HG02623 (cell line): Measurements from ENCODE around the gene ZNF622.
"Not testable (repeated sequence)": the region's sequence is repeated elsewhere in the genome, so short reads cannot be mapped to it uniquely, and the experiment has no call there.

Experiments used
- ATAC-seq: cut with Tn5 transposase; IDR thresholded peaks from one replicate; pipeline ENCODE4 v1.9.1; 2021; ENCODE audit warnings: moderate library complexity; ENCODE audit not compliant: unreplicated experiment

The ZNF622 gene

GRCh38 chr5:16480821-16481538 is 15.4 kb upstream of the ZNF622 start:
- ATAC-seq: no peak

- no peak for ATAC-seq
Observed at GRCh38 chr5:16480144-16480543, 14.5 kb upstream of the ZNF622 start.

DNA sequence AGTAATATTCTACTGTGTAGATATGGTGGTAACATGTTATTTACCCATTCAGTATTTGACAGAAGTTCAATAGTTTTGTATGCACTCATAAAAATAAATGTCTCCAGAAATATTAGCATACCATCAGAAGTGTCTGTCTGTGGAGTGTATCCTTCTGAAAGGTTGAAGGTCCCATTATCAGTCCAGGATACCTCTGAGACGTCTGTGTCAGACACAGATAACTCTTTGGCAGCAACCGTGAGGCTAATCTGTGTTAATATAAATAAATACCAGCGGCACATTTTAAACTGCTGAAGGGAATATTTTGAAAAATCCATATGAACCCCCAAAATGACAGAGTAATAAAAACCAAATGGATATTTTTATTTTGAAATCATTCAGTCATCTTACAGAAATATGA is 11.9 kb upstream of the ZNF622 start:
- ATAC-seq: no peak

DNA sequence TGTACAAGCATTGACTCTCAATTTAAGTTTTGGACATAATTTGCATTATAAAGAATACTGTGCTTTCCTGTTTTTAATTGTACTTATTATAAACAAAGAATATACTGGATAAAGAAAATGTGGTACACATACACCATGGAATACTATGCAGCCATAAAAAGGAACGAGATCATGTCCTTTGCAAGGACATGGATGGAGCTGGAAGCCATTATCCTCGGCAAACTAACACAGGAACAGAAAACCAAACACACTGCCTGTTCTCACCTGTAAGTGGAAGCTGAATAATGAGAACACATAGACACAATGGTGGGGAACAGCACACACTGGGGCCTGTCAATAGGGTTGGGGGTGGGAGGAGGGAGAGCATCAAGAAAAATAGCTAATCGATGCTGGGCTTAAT is 10.8 kb upstream of the ZNF622 start:
- not testable (repeated sequence) for ATAC-seq

- no peak for ATAC-seq
Observed at GRCh38 chr5:16471387-16471786, 5.8 kb upstream of the ZNF622 start.

DNA sequence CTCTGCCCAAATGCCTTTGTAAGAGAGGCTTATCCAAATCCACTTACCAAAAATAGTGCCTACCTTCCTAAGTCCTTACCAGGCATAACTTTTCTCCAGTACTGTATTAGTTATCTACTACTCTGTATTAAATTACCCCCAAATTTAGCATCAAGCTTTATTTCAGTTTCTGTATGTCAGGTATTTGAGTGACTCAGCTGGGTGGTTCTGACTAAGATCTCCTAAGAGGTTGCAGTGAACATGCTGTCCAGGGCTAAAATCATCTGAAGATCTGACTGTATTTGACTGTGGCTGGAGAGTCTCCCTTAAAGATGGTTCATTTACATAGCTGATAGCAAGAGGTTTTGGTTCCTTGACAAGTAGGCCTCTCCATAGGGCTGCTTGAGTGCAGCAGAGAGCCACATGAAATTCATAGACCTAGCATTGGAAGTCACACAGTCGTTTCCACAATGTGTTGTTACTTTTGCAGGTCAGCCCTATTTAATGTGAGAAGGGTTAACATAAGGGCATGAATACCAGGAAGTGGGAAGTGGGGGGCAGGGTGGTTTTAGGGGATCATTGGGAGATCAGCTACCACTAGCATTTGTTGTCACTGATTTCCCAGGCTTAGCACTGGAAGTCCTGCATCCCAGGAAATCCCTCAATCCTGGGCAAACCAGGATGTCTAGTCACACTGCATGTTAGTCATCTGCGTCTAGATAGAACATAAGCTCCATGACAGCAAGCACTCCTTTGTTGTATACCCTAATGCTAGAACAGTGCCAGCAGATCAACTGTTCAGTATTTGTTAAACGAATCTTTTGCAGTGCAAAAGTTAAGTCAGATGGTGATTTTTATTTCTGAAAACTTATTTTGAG is 2.0 kb upstream of the ZNF622 start:
- peak; percentile 74 for ATAC-seq

DNA sequence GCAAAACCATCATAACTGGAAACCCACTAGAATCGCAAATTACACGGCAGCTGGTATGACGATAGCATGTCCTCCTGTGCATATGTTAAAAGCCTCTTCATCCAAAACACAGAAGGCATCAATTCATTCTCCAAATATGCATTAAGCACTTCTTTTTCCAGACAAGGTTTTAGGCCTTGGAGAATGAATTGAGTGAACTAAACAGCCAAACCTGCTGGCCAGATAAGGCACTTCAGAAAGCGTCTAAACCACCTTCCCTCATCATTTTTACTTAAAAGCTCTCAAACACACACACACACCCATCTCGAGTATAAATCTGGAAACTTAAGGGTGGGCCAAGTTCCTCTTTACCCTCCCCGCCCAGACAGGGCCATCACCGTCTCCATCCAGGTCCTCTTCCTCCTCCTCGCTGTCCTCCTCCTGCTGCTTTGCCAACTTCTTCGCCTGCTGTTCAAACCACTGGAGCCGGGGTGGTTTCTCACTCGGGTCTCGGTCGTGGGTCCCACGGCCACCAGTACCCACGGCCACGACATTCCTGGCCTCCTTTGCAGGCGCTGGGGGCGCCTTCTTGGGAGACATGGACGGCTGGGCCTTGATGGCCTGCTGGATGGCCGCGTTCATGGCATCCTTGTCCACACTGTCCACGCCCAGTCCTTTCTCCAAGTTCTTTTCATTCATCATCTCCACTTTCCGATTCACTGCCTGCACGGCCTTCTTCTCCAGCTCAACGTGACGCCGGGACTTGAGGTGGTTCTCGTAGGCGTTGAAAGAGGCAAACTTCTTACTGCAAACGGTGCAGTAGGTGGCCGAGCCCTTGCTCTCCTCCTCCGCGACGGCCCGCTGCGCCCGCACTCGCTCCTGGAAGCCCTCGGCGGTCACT is 696 bp downstream of the ZNF622 start:
- ATAC-seq: no peak

- no peak for ATAC-seq
Observed at GRCh38 chr5:16464231-16464630, 1.4 kb downstream of the ZNF622 start.

GRCh38 chr5:16461782-16462181 is 3.8 kb downstream of the ZNF622 start:
- no peak for ATAC-seq

GRCh38 chr5:16461026-16461425 is 4.6 kb downstream of the ZNF622 start:
- no peak for ATAC-seq

GRCh38 chr5:16459451-16459850 is 6.1 kb downstream of the ZNF622 start:
- ATAC-seq: no peak

- no peak for ATAC-seq
Observed at GRCh38 chr5:16457853-16458252, 7.7 kb downstream of the ZNF622 start.

DNA sequence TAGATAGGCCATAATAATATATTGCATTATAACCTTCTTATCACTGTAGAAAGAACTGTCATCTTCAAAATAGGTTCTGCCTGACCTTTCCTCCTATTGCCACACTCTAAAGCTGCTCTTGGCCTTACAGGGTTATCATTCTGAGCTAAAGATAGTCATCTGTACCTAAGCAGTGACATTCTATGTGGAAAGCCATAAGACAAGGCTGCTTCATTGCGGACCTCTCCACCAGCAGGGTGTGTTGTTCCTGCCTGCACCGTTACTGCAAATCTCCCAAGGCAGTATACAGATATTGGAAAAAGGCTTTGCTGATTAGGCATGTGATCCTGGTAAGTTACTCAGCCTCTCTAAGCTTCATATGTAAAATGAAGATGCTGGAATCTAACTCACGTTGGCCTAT is 8.1 kb downstream of the ZNF622 start:
- ATAC-seq: no peak

DNA sequence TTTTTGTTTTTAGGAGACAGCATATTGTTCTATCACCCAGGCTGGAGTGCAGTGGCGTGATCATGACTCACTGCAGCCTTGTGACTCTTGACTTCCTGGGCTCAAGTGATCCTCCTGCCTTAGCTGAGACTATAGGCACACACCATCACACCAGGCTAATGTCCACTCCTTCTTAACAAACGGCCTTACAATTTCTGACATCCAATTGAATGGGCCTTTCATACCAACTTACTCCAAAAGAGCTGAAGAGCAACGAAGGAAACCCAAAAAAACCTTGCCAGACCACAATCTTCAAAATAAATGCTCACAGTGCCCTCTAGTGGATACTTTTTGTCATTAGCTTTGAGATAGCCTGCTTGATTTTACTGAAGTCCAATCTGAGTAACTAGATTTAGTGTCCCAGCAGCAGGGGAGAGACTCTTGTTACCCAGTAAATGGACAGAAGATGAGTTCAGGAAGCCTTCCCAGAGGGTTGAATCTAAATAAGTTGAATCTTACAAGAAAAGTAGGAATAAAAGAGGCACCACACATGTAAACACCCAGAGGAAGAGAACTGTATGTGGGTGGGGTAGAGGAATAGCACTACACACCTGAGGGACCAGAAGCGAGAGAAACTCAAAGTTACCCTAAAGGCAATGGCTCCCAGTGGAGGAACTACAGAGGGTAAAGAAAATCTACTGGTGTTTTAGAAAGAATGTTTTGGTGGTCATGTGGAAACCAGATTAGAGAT is 9.3 kb downstream of the ZNF622 start:
- peak; percentile 46 for ATAC-seq

- ATAC-seq: no peak
Observed at GRCh38 chr5:16455668-16456067, 9.9 kb downstream of the ZNF622 start.

DNA sequence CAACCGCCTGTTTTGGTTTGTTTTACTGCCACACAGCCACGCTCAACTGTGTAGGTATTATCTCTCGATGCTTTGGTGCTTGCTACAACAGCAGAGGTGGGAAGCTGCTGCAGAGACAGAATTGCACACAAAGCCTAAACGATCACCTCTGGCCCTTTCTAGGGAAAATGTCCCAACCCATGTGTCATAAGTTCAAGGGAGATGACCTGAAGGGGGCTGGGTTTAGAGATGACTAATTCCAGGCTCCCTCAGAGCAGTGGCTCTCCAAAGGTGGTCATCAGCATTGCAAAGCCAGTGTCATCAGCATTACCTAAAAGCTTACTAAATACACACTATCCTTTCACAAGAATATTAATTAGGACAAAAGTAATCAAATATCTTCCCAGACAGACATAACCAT is 10.9 kb downstream of the ZNF622 start:
- ATAC-seq: no peak

DNA sequence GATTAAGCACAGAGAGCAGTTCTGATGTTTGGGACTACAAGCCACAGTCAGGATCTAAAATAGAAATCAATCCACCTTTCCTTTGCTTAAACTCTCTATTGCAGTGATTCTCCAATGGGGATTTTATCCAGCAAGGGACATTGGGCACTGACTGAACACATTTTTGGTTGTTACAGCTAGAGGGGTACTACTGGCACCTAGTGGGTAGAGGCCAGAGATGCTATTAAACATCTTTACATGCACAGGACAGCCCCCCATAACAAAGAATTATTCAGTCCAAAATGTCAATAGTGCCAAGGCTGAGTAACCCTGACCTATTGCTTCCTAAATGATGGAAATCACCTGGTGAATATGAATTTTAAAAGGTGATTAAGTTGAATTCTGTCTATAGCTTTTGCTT is 12.0 kb downstream of the ZNF622 start:
- ATAC-seq: no peak

DNA sequence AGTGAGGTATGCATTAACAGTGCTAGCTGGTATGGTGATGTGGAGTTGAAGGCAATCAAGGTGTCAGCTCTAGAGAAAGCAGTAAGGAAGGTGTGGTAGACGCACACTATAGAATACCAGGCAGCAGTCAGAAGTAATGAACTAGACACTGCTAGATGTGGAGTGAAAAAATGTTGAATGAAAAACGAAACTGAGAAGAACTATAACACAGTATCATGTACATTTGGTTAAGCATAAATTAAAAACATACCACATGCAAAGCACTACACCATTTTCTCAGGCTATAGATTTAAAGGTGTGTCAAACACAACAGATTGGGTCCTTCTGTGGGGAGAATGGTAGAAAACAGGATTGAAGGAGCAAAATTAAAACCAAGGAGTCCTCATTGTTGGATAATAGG is 15.4 kb downstream of the ZNF622 start:
- ATAC-seq: peak; percentile 59

- no peak for ATAC-seq
Observed at GRCh38 chr5:16446993-16447392, 18.6 kb downstream of the ZNF622 start.

GRCh38 chr5:16437977-16438376 is 27.6 kb downstream of the ZNF622 start:
- ATAC-seq: no peak
